ENCODE results near the gene TTBK1.

TTBK1 gene

GRCh38 chr6:43280234-43280633 lies 37.0 kb downstream of the TTBK1 start:
- Histone ChIP-seq H3K4me1 (ENCODE audit: control insufficient read depth in 1 of 2, insufficient read depth in 1 of 2, low read depth in 1 of 2, low read length in 1 of 2) (peaks cover 7 to 12% of the 10 kb centered on the region in 2 experiments), H3K9me3 (no peaks in the 10 kb centered on the region), H3K27me3 (peaks cover 99% of the 10 kb centered on the region), H3K36me3 (no peaks in the 10 kb centered on the region), H3K4me3 (ENCODE audit: low read depth in 1 of 2, low read length in 1 of 2) (no peak overlapping the region), H3K27ac (no peak overlapping the region)
- TF ChIP-seq CTCF (IDR thresholded peaks at IDR 0.05) = no peak

- Histone ChIP-seq H3K27me3 (peaks cover 99% of the 10 kb centered on the region), H3K4me3 (ENCODE audit: low read depth in 1 of 2, low read length in 1 of 2) (no peak overlapping the region), H3K36me3 (no peaks in the 10 kb centered on the region), H3K9me3 (no peaks in the 10 kb centered on the region), H3K4me1 (ENCODE audit: control insufficient read depth in 1 of 2, insufficient read depth in 1 of 2, low read depth in 1 of 2, low read length in 1 of 2) (no peaks in the 10 kb centered on the region), H3K27ac (no peak overlapping the region)
- no peak for TF ChIP-seq CTCF (IDR thresholded peaks at IDR 0.05)
These were observed 38.8 kb downstream of the TTBK1 start for GRCh38 chr6:43282060-43282459.

- Histone ChIP-seq H3K27ac (no peak overlapping the region), H3K27me3 (peaks cover 99% of the 10 kb centered on the region), H3K36me3 (no peaks in the 10 kb centered on the region), H3K9me3 (no peaks in the 10 kb centered on the region), H3K4me3 (ENCODE audit: low read depth in 1 of 2, low read length in 1 of 2) (no peak overlapping the region), H3K4me1 (ENCODE audit: control insufficient read depth in 1 of 2, insufficient read depth in 1 of 2, low read depth in 1 of 2, low read length in 1 of 2) (no peaks in the 10 kb centered on the region)
- TF ChIP-seq CTCF (IDR thresholded peaks at IDR 0.05) = no peak
These were observed 39.6 kb downstream of the TTBK1 start for GRCh38 chr6:43282636-43283513.

GRCh38 chr6:43283514-43283901 lies 40.2 kb downstream of the TTBK1 start:
- Histone ChIP-seq H3K36me3 (no peaks in the 10 kb centered on the region), H3K9me3 (no peaks in the 10 kb centered on the region), H3K4me1 (ENCODE audit: control insufficient read depth in 1 of 2, insufficient read depth in 1 of 2, low read depth in 1 of 2, low read length in 1 of 2) (no peaks in the 10 kb centered on the region), H3K27me3 (peaks cover 97% of the 10 kb centered on the region), H3K27ac (no peak overlapping the region), H3K4me3 (ENCODE audit: low read depth in 1 of 2, low read length in 1 of 2) (no peak overlapping the region)
- no peak for TF ChIP-seq CTCF (IDR thresholded peaks at IDR 0.05)

GRCh38 chr6:43283905-43284304 lies 40.6 kb downstream of the TTBK1 start:
- Histone ChIP-seq H3K9me3 (no peaks in the 10 kb centered on the region), H3K4me1 (ENCODE audit: control insufficient read depth in 1 of 2, insufficient read depth in 1 of 2, low read depth in 1 of 2, low read length in 1 of 2) (no peaks in the 10 kb centered on the region), H3K36me3 (no peaks in the 10 kb centered on the region), H3K27ac (no peak overlapping the region), H3K4me3 (ENCODE audit: low read depth in 1 of 2, low read length in 1 of 2) (no peak overlapping the region), H3K27me3 (peaks cover 96% of the 10 kb centered on the region)
- TF ChIP-seq CTCF (IDR thresholded peaks at IDR 0.05) = no peak

Measured in neutrophil (primary cell).